Tibial nerve (tissue), 4 donors: ENCODE results near the gene CDKL2.

ENCODE experiments used
- CTCF ChIP-seq, 5 experiments: fragments of 200-600 bp in 3 of 5; fragments of 450-650 bp in 2 of 5; sonication (generic) in 3 of 5; IDR thresholded peaks; one replicate each; pipeline ENCODE4 v1.5.1; 2016 to 2019; ENCODE audit warnings: antibody characterized with exemption in 5 of 5, mild to moderate bottlenecking in 3 of 5, moderate library complexity in 2 of 5
- EP300 ChIP-seq, 2 donors: sonication (generic); formaldehyde crosslinking; IDR thresholded peaks; one replicate each; pipeline ENCODE4 v1.6.1; 2017; ENCODE audit warnings: antibody characterized with exemption in 2 of 2, mild to moderate bottlenecking in 1 of 2
- POLR2A ChIP-seq, 2 donors: fragments of 450-650 bp; IDR thresholded peaks; one replicate each; pipeline ENCODE4 v1.6.1; 2017; ENCODE audit warnings: antibody characterized with exemption in 2 of 2, mild to moderate bottlenecking in 2 of 2, moderate library complexity in 2 of 2

GRCh38 chr4:75565481-75565880 lies 64.8 kb downstream of the CDKL2 start:
- TF ChIP-seq CTCF (IDR thresholded peaks at IDR 0.05) (no peak), EP300 (IDR thresholded peaks at IDR 0.05) (no peak), POLR2A (IDR thresholded peaks at IDR 0.05) (no peak)
